Stimulated activated CD8-positive, alpha-beta memory T cell treated with anti-CD3 and anti-CD28 coated beads, Interleukin-7, amount 100 ng/mL, for 1 hour (primary cell): ENCODE results near the gene RGS7.

Source experiments
- DNase-seq, 2 donors: peaks; one replicate each; pipeline ENCODE4 v3.0.0-alpha.2; 2020; ENCODE audit warnings: low read depth in 2 of 2

Gene RGS7

DNA sequence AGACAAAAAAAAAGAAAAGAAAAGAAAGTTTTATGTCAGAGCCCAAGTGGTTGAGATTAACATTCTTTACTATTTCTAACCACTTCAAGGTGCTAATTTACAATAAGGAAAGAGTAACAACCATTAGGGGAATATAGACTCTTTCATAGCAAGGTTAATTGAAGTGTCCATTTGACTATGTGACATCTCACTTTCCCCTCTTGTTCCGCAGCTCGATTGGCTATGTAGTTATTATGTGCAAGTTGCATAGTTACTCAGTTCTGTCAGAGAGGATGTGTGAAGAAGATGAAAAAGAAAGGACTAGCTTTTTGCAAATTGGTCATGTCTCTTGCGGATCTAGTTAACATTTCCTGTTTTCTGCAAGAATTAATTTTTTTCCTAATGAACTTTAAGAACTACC lies 273.7 kb downstream of the RGS7 start:
- DNase-seq: no peak

GRCh38 chr1:241081473-241081872 lies 275.5 kb downstream of the RGS7 start:
- DNase-seq: no peak

DNA sequence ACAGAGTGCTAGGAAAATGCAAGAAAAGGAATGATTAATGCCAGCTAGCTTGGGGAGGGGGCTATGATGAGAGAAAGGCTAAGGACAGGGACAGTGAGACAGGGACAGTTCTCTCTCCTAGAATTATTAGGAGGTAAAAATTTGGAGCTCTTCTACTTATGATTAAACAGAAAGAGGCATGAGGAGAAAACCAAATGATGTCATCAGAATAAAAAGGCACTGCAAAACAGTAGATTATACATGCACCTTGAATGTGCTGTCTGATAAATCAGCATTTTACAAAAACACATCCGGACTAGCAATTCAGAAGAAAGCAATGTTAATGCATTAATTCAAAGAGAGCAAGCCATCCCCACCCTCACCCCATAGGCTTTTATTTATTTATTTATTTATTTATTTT lies 277.5 kb downstream of the RGS7 start:
- DNase-seq: no peak

- DNase-seq: no peak
These were observed 278.0 kb downstream of the RGS7 start for GRCh38 chr1:241079047-241079446.

DNA sequence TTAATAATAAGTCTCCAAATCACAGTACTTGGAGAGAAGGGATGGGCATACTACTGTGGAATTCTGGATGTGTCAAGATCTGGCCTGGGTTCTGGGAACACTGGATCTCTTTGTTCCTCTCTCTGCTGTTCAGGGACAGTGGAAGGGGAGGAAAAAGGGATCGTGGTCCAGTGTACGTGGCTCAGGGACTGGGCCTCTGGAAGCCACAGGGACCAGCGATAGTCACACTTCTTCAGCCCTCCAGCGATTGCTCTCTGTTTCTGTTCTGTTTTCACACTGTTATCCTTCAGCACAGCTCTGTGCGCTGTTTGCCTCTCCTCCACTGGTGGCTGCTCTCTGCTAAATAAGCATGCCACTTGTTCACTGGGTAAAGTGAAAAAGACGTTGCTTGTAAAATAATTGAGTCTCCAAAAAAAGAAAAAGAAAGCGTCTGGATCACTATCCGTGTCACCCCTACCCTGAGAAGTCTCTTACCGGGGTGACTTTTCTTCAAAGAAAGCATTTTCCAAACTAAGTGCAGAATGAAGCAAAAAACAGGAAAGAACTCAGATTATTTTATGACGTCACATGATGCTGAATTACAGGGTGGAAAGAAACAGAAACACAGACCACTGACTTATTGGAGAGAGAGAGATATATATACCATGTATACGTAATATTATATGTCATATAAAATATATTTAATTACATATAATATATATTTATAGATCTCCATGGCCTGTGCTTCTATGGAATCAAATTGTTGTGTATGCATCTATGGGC lies 279.4 kb downstream of the RGS7 start:
- DNase-seq: no peak

DNA sequence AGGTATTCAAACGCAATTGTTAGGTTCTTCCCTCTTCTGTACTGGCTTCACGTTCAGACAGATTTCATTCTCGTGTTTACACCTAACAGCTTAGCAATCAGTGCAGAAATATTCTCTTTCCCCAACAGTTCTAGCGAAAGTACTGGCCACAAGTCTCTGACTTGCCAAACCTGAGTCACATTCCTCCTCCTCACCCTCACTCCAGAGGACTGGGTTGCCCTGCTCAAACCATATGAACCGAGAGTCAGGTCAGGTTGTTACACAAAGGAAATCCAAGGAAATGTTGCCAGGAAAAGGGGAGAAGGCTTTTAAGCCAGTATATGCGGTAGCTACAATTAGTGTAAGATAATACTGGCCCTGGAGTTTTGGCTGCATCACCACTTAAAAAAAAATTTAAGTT lies 282.5 kb downstream of the RGS7 start:
- no peak for DNase-seq

GRCh38 chr1:241068359-241068758 lies 288.6 kb downstream of the RGS7 start:
- DNase-seq: no peak

- DNase-seq: no peak
These were observed 293.7 kb downstream of the RGS7 start for GRCh38 chr1:241063276-241063675.

DNA sequence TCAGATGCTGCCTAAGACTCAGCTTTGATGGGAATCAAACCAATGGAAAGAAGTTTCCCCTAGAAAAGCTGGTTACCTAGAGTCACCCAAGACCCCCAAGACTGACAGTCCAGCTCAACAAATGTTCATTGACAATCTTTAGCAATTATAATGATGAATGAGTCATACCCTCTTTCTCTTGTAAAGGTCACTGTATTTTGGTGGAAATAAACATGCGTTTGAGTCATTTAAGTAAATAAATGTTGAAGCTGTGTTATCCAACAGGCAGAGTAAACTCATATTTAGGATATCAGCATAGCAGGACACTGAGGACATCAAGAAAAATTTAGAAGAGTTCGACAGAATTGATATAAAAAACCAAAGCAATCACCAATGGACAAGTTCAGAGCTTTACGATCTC lies 295.9 kb downstream of the RGS7 start:
- no peak for DNase-seq

- no peak for DNase-seq
These were observed 308.4 kb downstream of the RGS7 start for GRCh38 chr1:241048622-241049021.

DNA sequence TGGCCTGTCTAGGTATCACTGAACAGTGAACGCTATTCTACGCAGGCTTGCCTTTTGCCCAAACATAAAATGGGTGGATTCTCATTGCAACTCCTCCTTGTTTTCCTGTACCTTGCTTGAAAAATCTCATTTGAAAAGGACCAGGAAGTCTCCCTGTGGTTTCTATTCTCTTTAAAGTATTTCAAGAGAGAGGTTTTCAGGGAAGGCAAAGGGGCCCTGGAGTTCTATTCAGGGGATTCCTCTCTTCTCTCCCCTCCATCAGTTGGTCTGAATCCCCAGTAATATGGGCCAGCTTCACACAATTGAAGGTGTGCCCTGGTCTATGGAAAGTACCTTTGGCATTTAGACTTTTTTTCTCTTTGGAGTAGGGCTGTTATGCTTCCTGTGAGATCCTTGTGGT lies 311.3 kb downstream of the RGS7 start:
- DNase-seq: no peak

DNA sequence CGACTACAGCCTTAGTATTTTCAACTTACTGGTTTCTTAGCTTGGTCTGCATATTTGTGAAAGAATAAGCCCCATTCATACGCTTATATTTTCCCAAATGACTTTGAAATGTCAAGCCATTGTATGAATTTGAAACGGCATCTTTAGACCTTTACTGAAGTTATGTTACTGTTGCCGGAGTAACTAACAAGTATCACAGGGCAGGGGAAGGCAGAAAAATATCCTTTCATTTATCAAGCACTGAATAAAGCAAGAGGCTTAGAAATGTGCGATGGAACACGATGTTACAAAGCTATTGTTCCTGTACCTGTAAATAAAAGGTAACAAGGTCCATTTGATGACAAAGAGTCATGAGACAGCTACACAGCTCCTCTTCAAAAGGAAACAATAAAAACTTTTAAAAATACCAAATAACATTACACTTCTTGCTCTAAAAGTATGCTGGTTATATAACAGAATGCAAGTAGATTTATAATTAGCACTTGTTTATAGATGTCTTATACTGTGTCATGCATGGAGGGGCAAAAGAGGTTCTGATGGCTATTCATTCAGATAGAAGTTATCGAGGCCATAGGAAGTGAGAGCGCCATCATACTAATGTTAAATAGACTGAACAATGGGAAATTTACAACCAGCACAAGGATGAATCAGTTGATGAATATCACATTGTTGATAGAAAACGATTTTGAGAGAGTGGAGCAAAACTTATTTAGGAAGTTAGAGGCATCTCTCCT lies 322.6 kb downstream of the RGS7 start:
- no peak for DNase-seq

DNA sequence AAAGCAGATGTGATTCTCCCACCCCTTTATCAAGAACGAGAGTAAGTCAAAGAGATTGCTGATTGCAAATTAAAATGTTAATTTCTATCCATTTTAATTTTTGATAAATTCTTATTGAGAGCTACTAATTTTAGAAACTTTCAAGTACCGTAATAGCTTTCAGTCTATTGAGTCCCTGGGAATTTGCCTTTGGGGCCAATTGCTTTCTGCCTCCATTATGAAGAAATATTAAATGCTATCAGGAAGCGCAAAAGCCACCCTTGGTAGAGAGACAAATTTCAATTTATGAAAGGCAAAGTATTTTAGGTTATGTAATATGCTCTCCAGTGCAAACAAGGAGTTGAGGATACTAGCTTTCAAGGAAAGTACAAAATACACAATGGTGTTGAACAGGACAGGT lies 332.2 kb downstream of the RGS7 start:
- DNase-seq: no peak

GRCh38 chr1:241022366-241022765 lies 334.6 kb downstream of the RGS7 start:
- no peak for DNase-seq

GRCh38 chr1:241020851-241021697 lies 335.9 kb downstream of the RGS7 start:
- DNase-seq: no peak

DNA sequence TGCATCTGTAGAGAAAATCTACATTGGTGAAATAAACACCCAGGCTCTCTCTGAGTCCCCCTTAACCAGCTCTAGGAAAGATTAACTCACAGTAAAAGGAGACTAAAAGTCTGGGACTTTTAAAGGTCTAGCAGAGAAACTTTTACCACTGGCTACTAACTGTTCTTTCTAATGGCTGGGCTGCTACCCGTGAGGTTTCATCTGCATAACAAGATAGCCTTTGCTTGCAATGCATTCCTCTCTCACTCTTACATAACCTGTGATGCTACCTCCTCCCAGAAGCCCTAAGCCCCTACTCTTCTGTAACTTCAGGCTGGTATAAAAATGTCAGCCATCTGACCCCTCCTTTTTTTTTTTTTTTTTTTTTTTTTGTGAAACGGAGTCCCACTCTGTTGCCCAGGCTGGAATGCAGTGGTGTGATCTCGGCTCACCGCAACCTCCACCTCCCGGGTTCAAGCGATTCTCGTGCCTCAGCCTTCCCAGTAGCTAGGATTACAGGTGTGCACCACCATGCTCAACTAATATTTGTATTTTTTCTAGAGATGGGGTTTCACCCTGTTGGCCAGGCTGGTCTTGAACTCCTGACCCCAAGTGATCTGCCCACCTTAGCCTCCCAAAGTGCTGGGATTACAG lies 344.2 kb downstream of the RGS7 start:
- DNase-seq: no peak

- DNase-seq: no peak
These were observed 349.3 kb downstream of the RGS7 start for GRCh38 chr1:241007668-241008067.

DNA sequence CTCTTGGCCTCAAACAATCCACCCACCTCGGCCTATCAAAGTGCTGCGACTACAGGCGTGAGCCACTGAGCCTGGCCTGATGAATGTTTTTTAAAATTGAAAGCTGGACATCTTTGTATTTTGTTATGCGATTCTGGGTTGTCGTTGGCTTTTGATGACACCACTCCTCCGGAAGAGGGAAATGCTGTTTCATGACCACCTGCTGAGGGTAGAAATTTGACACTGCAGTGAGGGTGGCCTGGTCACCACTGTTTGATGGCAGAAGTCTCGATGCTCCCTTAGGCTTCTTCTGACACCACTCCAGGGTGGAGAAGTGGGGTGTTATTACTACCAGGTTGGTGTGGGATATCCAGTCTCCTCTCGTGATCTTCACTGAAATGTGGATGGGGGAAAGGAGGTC lies 357.2 kb downstream of the RGS7 start:
- DNase-seq: no peak

DNA sequence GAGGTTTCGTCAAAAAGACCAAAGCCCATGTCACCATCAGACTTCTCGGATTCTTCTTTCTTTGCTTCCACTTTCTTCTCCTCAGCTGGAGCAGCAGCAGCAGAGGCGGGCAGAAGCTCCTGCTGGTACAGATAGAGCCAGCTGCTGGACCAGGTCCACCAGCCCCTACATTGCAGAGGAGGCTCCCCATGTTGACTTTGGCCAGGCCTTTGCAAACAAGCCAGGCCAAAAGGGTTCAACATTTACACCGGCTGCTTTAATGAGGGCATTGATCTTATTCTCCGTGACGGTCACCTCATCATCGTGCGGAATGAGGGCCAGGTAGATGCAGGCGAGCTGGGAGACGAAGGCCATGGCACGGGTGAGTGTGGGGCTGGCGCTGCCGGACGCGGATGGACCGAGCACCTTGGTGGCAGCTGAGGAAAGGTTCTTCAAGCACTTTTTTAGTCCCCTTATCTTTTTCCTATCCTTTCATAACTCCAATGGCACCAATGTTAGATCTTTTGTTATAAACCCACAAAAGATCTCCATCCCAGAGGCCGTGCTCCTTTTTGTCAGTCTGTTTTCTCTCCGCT lies 358.5 kb downstream of the RGS7 start:
- no peak for DNase-seq

DNA sequence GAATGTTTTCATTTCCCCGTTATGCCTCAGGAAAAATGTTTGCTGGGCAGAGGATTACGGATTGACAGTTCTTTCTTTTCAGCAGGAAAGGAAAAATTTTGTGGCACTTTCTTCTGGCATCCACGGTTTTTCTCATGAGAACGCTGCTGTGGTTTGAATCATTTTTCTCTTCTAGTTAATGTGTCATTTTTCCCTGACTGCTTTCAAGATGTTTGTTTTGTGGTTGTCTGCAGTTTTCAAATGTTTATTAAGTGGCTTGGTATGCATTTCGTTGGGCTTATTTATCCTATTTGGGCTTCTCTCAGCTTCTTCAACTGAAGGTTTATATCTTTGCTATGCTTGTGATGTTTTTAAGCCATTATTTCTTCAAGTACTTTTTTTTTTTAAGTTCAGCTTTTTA lies 359.0 kb downstream of the RGS7 start:
- DNase-seq: no peak

- no peak for DNase-seq
These were observed 364.0 kb downstream of the RGS7 start for GRCh38 chr1:240993004-240993403.

- no peak for DNase-seq
These were observed 365.8 kb downstream of the RGS7 start for GRCh38 chr1:240991230-240991629.
